GM21717 (cell line): ENCODE data around the gene ZNG1B.
A peak's percentile ranks its signal among the peaks of the same experiment; 100 is the strongest.
"Not testable (repeated sequence)": the region's sequence is repeated elsewhere in the genome, so short reads cannot be mapped to it uniquely, and the experiment has no call there.

Source experiments
- ATAC-seq: cut with Tn5 transposase; IDR thresholded peaks from one replicate; pipeline ENCODE4 v1.9.1; 2021; ENCODE audit warnings: mild to moderate bottlenecking, moderate library complexity; ENCODE audit not compliant: unreplicated experiment

ZNG1B gene

DNA sequence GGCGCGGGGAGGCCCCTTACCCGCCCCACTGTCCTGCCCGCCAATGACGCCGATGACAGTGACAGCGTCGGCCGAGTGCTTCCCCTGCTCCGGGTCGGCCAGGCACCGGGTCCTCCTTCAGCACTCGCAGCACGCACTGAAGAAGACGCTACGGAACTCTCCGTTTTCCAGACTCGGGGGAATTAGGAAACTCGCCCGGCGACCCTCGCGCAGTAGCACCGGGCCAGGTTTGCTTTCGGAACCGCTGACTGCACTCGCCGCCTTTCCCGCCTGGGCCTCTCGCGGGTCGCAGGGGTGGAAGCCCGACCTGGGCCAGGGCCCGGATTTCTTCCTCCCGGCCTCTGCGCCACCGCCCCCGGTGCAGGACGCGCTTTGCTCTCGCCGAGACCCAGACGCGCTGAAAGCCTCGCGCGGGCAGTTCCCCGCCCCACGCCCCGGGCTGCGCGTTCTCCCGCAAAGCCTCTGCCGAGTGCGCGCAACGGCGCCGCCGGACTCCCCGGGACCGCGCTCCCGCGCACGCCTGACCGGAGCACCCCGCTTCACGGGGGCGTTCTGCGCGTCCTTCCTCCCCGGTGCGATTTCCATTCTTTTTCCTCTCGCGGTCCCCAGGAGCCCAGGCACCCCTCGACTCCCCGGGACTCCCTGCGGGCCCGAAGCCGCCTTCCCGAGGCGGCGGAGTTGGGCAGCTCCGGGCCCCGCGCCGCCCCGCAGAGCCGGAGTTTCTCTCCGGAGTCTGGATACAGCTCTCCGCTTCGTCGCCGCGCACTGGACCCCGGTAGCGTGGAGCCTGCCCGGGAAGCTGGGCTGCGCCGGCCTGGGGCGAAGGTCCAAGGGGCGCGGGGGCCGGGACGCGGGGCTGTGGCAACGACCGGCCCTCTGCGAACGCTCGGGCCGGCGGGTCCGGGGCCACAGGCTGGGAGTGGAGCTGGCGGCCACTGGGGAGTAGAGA lies 65.9 kb downstream of the ZNG1B start:
- peak; percentile 82 for ATAC-seq

DNA sequence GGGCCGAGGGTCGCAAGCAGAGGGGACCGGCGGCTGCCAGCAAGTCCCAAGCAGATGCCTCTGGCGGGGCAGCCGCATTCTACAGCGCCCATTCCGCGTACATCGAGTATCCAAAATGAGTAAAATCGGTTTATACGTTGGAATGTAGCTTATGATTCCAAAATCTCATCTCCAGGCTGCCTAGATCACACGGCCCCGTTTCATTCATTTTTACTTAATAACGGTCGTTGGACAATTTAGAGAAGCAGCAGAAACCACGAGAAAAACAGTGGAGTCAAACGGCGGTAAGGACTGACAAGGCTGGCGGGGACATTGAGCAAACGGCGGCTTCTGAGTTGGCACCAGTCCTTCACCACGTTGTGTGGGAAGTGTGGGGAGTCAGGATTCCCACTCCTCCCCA lies 66.6 kb downstream of the ZNG1B start:
- ATAC-seq = not testable (repeated sequence)

DNA sequence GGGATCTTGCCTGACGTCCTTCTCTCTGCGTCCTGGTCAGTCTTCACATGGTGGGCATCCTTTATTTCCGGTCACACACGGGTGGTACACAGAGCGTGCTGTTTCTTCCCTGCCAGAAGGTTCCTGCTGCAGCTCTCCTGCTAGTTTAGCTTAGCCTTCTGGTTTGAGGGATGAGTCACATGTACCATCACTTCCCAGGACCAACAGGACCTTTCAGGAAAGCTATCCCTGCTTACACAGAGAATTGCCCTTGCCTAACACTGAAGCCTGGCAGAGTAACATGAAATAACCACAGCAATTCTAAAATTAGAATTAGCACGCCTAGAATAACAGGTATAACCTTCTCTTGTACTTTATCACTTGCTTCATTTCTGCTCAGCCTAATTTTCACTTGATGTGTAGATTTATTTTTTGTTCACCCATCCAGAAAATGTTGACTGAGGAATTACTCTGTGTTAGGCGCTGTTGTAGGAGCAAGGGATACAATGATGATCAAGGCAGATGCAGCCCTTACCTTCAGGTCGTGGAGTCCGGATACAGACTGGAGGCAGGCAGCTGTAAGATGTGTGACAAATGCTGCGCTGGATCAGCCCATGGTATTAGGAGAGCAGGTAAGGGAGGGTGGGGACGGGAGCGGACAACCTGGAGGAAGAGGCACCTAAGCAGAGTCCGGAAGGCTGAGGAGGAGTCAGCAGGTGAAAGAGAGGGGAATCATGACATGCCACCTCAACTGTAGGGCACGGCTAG lies 70.1 kb downstream of the ZNG1B start:
- ATAC-seq = not testable (repeated sequence)

DNA sequence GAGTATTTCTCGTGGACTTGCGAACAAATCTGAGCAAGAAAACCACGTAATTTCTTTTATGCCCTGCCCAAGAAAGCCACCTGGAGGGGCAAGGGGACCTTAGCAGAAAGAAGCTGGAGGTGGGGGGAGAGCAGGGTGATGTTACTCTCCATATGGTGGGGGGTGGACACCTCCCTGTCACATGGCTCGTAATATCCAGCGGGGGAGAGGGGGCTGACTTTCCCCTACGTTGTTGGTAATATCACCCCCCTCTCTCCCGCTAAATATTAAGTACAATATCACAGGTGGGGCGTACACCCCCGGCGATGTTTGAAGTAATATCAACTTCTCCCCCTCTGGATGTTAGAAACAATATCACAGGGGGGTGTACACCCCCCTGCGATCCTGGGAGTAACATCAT lies 70.7 kb downstream of the ZNG1B start:
- not testable (repeated sequence) for ATAC-seq

DNA sequence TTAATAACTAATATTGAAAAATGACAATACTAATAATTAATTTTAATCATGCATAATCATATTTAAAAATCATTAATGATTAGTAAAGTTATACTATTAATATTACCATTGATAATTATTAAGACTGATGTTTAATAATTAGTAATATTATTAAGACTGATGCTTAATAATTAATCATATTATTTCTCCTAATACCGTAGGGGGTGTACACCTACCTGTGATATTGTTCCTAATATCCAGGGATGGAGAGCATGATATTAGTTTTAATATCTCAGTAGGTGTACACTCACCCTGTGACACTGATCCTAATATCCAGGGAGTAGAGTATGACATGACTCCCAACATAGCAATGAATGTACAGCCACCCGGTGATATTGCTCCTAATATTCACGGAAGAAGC lies 73.4 kb downstream of the ZNG1B start:
- not testable (repeated sequence) for ATAC-seq

DNA sequence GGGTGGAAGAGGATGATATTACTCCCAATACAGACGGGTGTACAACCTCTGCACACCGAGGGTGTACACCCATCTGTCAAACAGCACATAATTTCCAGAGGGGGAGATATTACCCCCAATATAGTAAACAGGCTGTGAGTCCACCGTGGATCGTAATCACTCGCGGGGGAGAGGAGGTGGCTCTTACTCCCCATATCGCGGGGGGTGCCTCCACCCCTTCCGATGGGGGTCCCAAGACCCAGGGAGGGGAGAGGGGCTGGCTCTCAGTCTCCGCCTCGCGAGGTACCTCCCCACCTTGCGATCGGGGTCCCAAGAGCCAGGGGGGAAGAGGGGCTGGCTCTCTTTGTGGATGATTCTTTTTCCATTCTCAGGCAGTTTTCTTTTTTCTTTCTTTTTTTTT lies 74.4 kb downstream of the ZNG1B start:
- not testable (repeated sequence) for ATAC-seq

DNA sequence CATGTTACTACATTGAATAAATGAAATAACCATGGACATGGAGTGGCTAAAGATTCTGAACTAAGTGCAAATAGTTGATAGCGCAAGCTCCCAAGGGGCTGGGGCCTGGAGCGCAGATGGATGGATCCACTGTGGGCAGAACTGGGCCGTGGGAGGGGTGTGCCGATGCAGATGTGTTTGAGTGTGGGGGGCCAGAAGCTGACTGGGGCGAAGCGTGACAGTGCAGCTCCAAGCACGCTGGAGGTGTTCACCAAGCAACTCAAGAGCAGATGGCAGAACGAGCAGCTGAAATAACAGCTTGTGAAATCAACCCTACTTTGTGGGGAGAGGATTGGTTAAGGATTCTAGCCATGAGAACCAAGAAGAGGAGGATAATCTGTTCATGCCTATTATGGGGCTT lies 78.0 kb downstream of the ZNG1B start:
- ATAC-seq = not testable (repeated sequence)

DNA sequence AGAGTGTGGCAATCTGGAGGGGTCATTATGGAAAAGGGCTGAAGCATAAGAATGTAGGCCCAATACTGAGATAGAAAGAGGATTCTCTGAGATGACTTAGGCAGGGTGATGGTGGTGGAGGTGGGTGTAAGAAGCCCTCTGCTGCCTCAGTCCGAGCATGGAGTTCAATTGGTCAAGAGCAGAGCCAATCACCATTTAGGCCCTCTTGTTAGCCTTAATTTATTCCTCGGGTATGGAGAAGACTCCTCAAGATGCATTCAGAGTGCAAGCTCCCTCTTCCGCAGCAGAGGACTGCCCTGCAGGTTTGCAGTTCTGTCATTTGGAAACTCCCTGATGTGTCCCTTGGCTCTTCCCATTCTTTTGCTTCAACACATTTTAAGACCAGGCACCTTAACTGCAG lies 78.5 kb downstream of the ZNG1B start:
- not testable (repeated sequence) for ATAC-seq

DNA sequence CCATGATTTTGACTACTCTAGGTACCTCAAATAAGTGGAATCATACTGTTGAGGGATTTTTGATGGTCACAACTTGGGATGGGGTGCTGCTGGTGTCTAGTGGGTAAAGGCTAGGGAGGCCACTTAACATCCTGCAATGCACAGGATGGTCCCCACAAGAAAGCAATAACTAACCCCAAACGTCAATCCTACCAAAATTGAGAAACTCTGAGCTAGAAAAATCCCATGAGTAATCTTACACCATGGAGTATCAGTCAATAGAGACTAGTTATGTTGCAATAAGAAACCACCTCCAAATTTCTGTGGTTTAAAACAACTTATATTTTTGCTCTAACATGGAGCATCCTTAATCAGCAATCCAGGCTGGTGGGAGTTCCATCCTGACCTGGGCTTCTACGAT lies 79.5 kb downstream of the ZNG1B start:
- not testable (repeated sequence) for ATAC-seq

DNA sequence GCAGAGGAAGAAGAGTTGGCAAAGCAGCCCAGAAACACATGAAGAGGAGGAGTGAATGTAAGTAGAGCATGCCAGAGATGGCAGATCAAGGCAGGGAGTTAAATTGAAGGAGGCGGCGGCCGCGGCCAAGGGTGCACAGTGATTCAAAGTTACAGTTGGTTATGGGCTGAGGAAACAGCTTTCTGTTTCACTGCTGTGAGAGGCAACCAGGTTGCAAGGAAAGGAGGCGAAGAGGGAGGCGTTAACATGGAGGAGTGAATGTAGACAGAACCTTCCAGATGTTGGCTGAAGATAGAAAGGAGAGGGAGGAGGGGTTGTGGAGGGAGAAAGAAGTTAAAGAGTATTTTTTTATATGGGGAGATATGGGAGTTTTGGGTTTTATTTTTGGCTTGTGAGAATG lies 83.3 kb downstream of the ZNG1B start:
- not testable (repeated sequence) for ATAC-seq

DNA sequence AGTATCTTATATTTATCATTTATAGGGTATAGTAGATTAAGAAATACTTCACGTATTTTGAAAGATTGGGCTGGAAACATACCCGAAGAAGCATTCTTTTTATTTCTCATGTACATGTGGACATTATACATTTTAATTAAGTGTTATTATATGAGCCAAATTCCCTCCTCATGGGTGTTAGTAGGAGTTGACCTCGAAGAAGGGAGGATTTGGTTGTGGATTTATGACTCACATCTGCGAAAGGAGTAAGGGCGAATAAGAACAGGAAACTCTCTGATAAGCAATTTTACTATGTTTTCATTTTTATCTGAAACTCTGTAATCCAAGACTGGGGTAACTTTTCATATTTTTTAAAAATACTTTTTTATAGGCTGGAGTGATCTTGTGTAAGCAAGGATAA lies 84.0 kb downstream of the ZNG1B start:
- not testable (repeated sequence) for ATAC-seq

DNA sequence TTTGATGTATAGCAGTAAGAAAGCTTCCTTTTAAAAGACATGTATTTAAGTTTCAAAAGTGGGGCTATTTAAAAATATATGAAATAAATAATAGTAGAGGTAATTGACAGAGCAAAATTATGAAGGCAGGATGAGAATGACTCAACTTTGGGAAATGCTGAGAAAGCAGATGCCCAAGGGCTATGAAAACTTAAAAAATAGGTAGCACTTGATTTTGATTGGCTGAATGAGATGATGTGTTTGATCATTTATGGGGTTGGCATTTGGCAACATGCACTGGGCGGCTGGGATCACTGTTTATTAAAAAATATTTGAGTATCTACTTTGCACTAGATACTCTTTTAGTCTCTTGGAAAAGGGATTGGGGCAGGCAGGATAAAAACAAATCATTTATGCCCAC lies 87.5 kb downstream of the ZNG1B start:
- not testable (repeated sequence) for ATAC-seq

DNA sequence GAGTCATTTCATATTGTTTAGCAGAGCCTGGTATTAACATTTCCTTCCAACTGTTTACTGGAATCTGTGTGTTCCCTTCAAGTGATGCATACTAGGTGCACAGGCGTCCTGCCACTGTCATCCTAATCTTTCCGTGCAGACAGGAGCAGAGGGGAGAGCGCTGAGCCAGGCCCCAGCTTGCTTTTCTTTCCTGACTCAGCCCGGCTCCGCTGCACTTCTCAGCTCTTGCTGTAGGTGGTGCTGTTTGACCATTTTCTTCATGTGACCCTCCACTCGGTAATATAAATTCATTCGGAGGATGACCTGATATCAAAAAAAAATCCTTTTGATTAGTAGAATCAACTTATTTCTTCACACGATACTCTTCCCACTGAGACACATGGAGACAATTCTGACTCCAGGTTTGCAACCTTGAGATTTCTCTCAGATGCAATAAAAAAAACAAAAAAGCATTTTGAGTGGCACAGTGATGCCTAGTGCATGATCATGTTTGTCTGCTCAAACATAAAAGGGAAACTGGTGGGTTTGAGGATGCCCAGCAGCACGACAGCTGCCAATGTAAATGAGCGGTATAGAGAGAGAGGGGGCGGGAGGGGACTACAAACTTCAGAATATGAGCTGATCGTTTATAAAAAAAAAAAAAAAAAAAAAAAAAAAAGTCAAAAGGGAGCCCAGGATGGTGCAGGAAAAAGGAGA lies 90.0 kb downstream of the ZNG1B start:
- ATAC-seq = not testable (repeated sequence)

DNA sequence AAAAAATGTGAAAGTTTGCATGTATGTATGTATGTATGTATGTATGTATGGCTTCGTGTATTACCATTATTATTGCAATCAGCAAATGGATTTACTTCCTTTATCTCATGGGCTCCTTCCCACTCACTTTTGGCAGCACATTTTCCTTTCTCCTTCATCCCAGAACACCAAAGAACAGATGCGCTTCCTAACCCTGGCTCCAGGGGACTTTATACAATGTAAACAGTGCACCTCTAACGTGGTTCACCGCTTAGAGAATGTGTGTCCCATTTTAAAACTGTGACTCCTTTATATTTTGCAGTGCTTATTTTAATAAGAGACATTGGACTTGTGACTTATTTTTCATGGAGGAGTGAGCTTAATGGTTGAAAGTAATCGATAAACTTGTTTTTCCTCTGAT lies 90.6 kb downstream of the ZNG1B start:
- not testable (repeated sequence) for ATAC-seq

DNA sequence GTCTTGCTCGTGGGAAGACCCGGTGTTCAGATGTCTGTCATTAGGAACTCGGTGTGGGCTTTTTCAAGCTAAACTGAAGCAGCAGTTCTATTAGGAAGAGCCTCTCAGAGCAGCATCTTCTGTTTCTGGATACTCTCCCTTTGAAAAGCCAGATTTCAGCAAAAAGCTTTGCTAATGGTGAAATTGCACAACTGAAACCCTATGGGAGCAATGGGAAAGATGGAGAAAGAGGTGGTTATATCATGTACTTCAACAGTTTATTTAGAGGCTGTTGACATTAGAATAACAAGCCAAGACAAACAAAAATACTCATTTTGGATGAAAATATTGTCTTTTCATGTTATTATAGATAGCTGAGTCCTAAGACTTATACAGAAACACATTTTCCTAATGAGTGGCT lies 91.4 kb downstream of the ZNG1B start:
- ATAC-seq = not testable (repeated sequence)

DNA sequence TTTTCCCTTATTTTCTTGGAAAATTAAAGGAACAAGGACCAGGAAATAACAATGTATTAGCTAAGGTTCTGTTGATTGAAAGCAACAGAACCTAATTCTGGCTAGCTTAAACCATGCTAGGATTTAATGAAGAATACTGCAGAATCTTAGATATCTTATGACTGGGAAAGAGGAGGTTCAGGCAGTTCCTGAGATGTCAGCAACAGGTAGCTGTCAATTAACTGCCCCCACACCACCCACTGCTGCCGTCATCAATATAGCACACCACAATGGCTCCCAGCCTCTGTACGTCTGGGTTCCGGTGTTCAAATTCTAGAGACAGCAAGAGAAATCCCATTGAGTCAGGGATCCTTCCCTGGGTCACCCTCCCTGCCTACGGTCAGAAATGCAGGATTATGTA lies 95.5 kb downstream of the ZNG1B start:
- ATAC-seq = not testable (repeated sequence)

DNA sequence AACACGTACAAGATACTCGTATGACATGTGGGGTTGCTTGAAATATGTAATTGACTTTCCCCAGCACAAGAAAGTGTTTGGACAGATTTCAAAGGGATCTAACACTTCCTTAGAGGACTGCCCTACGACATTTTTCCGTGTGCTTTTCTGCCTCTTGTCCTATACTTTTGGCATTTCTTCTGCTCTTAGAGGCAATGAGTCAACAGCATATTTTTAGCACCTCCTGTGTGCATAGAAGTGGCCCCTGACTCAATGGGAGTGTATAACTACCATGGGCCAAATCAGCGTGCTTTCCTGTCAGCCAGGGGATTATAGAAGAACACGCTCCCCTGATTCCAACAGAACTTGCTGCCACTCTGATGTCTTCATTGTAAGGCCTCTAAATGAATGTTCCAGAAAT lies 99.1 kb downstream of the ZNG1B start:
- not testable (repeated sequence) for ATAC-seq

DNA sequence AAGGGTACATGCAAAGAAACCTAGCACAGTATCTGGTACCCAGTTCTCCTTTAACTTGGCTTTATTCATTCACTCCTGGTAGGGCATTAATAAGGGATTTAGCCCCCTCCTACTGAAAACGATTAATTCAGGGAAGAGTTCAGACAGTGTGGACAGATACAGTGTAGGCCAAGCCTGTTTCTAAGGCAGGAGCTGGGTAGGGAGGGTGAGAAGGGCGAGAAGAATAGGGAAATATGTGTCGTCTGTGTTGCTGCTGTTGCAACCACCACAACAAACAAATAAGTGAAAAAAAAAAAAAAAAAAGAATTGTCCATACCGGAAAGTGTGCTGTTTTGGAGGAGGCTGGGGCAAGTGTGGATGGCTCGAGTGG lies 103.3 kb downstream of the ZNG1B start:
- not testable (repeated sequence) for ATAC-seq

DNA sequence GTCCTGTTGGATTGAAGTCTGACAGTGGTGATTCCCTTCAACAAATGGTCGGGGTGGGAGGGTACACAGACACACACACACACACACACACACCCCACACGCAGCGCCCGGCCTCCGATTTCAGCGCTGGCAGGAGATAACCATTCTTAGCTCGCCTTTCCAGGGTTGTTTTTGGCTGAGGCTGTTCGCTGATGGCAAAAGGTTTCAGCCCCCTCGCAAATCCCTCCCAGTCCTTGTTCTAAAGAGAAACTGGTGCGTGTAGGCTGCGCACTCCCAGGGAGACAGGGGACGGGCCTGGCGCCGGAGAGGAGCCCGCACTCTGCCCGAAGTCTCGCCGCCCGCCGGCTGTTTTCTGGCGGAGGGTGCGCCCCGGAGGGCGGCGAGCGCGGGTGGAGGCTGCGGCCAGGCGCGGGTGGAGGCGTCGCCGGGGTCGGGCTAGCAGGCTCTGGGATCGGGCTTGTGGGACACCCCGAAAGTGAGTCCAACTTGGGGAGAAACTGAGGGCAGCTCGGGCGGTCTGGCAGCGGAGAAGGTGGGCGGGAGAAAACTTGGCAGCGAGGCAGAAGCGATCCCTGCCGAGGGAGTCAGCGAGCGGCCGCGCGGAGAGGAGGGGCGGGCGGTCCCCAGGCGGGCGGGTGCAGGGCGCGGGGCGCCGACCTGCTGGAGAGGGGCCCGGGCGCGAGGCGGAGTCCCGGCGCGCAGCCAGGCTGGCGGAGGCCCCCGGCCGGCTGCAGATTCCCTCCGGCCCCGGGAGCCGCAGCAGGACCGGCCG lies 103.9 kb downstream of the ZNG1B start:
- not testable (repeated sequence) for ATAC-seq

DNA sequence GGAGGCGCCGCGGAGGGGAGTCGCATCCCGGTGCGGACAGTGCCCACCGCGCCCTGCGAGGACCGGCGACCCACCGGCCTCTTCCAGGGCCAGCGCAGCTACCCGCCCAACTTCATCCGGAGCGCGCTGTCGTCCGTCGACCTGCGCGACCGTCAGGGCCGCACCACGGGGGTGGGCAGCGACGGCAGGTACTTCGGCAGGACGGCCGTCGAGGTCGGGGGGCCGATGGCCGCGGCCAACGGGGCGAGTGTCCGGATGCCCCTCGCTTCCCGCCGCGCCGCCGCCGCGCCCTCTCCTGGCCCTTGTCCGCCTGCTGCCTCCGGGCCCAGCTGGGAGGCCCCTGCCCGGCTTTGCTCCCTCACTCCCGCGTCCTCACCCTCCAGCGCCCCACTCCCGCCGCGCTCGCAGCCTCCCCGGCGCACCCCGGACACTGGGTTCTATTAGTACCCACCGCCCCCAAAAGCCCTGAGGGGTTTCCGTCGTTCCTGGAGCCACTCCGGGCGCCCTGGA lies 104.5 kb downstream of the ZNG1B start:
- ATAC-seq = not testable (repeated sequence)
